GM12892 (cell line): ENCODE measurements around the gene CNEP1R1.

Source experiments
- DNase-seq: peaks from one replicate; pipeline ENCODE4 v3.0.0; 2011; ENCODE audit not compliant: insufficient read length
- FAIRE-seq: peaks from 2 replicates; lab custom pipeline; 2011; peaks lifted over from hg19 to GRCh38; lab: Jason Lieb, UNC
- POLR2A ChIP-seq: IDR thresholded peaks from 2 replicates; pipeline ENCODE4 v1.6.1; 2011; ENCODE audit warnings: low read depth, low read length, control low read depth
- POLR2AphosphoS5 ChIP-seq: IDR thresholded peaks from 2 replicates; pipeline ENCODE4 v1.6.1; 2011; ENCODE audit warnings: low read depth, low read length, control low read depth
- TAF1 ChIP-seq: IDR thresholded peaks from 2 replicates; pipeline ENCODE4 v1.6.1; 2011; ENCODE audit warnings: low read depth, mild to moderate bottlenecking, control low read depth, low read length, borderline replicate concordance

Gene CNEP1R1

GRCh38 chr16:50023641-50024040, 1.4 kb upstream of the CNEP1R1 start:
- no peak for FAIRE-seq
- no peak for TF ChIP-seq POLR2AphosphoS5
- TF ChIP-seq TAF1 = no peak
- no peak for TF ChIP-seq POLR2A
- DNase-seq = no peak

- no peak for DNase-seq
- FAIRE-seq = no peak
- TF ChIP-seq POLR2AphosphoS5 = no peak
- no peak for TF ChIP-seq POLR2A
- TF ChIP-seq TAF1 = no peak
Measured at GRCh38 chr16:50024207-50024606, 818 bp upstream of the CNEP1R1 start.

- no peak for FAIRE-seq
- DNase-seq = peak; percentile 29
- no peak for TF ChIP-seq POLR2A
- no peak for TF ChIP-seq POLR2AphosphoS5
- TF ChIP-seq TAF1 = no peak
Measured at GRCh38 chr16:50025537-50025931, 509 bp downstream of the CNEP1R1 start.

GRCh38 chr16:50027829-50028228, 2.8 kb downstream of the CNEP1R1 start:
- DNase-seq (no peak), FAIRE-seq (no peak)
- no peak for TF ChIP-seq POLR2A
- TF ChIP-seq POLR2AphosphoS5 = no peak
- TF ChIP-seq TAF1 = no peak

- FAIRE-seq (no peak), DNase-seq (no peak)
- no peak for TF ChIP-seq POLR2AphosphoS5
- TF ChIP-seq POLR2A = no peak
- no peak for TF ChIP-seq TAF1
Measured at GRCh38 chr16:50035468-50035992, 10.5 kb downstream of the CNEP1R1 start.

GRCh38 chr16:50036426-50036825, 11.4 kb downstream of the CNEP1R1 start:
- DNase-seq (no peak), FAIRE-seq (no peak)
- TF ChIP-seq TAF1 = no peak
- no peak for TF ChIP-seq POLR2A
- TF ChIP-seq POLR2AphosphoS5 = no peak

- no peak for TF ChIP-seq POLR2A
- TF ChIP-seq TAF1 = no peak
- TF ChIP-seq POLR2AphosphoS5 = no peak
- no peak for DNase-seq
- FAIRE-seq = no peak
Measured at GRCh38 chr16:50037662-50038220, 12.7 kb downstream of the CNEP1R1 start.

GRCh38 chr16:50038286-50038685, 13.3 kb downstream of the CNEP1R1 start:
- no peak for DNase-seq
- TF ChIP-seq POLR2AphosphoS5 = no peak
- no peak for FAIRE-seq

- no peak for FAIRE-seq
- DNase-seq = no peak
- TF ChIP-seq TAF1 (no peak), POLR2AphosphoS5 (no peak), POLR2A (no peak)
Measured at GRCh38 chr16:50038756-50039529, 13.9 kb downstream of the CNEP1R1 start.

GRCh38 chr16:50040018-50040417, 15.0 kb downstream of the CNEP1R1 start:
- TF ChIP-seq TAF1 (no peak), POLR2A (no peak), POLR2AphosphoS5 (no peak)
- DNase-seq (no peak), FAIRE-seq (no peak)

GRCh38 chr16:50040710-50041109, 15.7 kb downstream of the CNEP1R1 start:
- DNase-seq (no peak), FAIRE-seq (no peak)
- no peak for TF ChIP-seq POLR2A
- TF ChIP-seq POLR2AphosphoS5 = no peak
- no peak for TF ChIP-seq TAF1

GRCh38 chr16:50043358-50043757, 18.3 kb downstream of the CNEP1R1 start:
- FAIRE-seq = no peak

More at GRCh38 chr16:50043358-50043757, 18.3 kb downstream of the CNEP1R1 start:
- TF ChIP-seq TAF1 (no peak), POLR2A (no peak), POLR2AphosphoS5 (no peak)
- no peak for DNase-seq
